Brain microvascular endothelial cell (primary cell): ENCODE data around the gene PRC1.

ENCODE experiments used
- DNase-seq: peaks from one replicate; pipeline ENCODE4 v3.0.0-alpha.2; 2020
- H3K27ac ChIP-seq: fragments of 250-450 bp; sonication (Bioruptor Pico); 2 replicates; pipeline ENCODE4 v1.5.1; 2020; ENCODE audit warnings: mild to moderate bottlenecking, moderate library complexity
- H3K27me3 ChIP-seq: fragments of 250-450 bp; sonication (Bioruptor Pico); replicated peaks from 2 replicates; pipeline ENCODE4 v1.5.1; 2020; ENCODE audit warnings: mild to moderate bottlenecking
- H3K36me3 ChIP-seq: fragments of 250-450 bp; sonication (Bioruptor Pico); replicated peaks from 2 replicates; pipeline ENCODE4 v1.5.1; 2020; ENCODE audit warnings: mild to moderate bottlenecking
- H3K4me3 ChIP-seq: 2 replicates; pipeline ENCODE4 v1.5.1; 2011; ENCODE audit warnings: low read depth, mild to moderate bottlenecking, control low read depth, low read length, moderate library complexity
- in situ Hi-C: cut with HindIII; loops from 2 replicates; pipeline ENCODE4 v1.10.0; 2017; ENCODE audit warnings: low sequenced_read_pairs, low pct_ligation_motif_present
- TF ChIP-seq, protein P1 (sequence below): IDR thresholded peaks from 2 replicates; pipeline ENCODE4 v1.5.1; 2011; ENCODE audit warnings: low read depth, mild to moderate bottlenecking, moderate library complexity, low read length, control low read depth, inconsistent platforms; ENCODE audit errors: missing control alignments

PRC1 gene

DNA sequence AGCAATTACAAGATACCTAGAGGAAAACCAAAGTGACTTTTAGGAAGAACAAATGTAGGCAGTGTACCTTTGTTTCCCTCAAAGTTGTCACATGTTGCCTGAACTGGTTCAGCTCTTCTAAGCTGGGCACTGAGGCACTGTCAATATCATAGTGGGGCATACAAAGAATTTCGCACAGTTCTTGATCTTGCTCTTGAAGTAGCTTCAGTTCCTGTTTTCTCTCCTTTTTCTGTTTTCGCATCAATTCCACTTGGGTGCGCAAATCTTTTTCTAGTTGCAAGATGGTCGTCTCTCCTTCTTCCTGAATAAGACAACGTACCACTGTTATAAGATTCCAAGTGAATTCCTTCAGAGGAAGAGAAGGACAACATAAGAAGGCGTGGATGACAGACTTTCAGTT lies 12.7 kb downstream of the PRC1 start:
- H3K27ac ChIP-seq: no peak overlapping the region
- no peaks in the 10 kb centered on the region for H3K27me3 ChIP-seq
- in situ Hi-C loops: no loop called here
- DNase-seq: no peak
- H3K36me3 ChIP-seq: peaks cover 5% of the 10 kb centered on the region
- TF ChIP-seq, protein P1, sequence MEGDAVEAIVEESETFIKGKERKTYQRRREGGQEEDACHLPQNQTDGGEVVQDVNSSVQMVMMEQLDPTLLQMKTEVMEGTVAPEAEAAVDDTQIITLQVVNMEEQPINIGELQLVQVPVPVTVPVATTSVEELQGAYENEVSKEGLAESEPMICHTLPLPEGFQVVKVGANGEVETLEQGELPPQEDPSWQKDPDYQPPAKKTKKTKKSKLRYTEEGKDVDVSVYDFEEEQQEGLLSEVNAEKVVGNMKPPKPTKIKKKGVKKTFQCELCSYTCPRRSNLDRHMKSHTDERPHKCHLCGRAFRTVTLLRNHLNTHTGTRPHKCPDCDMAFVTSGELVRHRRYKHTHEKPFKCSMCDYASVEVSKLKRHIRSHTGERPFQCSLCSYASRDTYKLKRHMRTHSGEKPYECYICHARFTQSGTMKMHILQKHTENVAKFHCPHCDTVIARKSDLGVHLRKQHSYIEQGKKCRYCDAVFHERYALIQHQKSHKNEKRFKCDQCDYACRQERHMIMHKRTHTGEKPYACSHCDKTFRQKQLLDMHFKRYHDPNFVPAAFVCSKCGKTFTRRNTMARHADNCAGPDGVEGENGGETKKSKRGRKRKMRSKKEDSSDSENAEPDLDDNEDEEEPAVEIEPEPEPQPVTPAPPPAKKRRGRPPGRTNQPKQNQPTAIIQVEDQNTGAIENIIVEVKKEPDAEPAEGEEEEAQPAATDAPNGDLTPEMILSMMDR: no peak
- no peak overlapping the region for H3K4me3 ChIP-seq

DNA sequence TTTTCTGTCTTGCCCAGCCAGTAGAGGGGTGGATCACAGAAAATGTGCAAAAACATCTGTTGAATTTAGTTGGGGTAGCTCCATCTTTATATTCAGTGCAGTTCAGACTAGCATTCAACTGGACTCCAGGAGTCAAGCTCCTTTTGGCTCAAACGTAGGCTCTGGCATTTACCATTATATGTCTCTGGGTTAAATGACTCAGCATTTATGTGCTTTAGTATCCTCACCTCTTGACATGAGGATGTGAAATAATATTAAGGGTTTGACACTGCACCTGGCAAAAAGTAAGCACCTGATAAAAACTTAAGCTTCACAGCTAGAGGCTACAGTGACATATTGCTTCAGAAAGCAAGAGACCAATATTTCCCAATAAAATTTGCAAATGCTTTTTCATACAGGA lies 14.8 kb downstream of the PRC1 start:
- Histone ChIP-seq H3K27me3 (no peaks in the 10 kb centered on the region), H3K4me3 (no peak overlapping the region), H3K27ac (no peak overlapping the region), H3K36me3 (peaks cover 8% of the 10 kb centered on the region)
- DNase-seq: no peak
- TF ChIP-seq, protein P1: no peak
- in situ Hi-C loops: no loop called here

DNA sequence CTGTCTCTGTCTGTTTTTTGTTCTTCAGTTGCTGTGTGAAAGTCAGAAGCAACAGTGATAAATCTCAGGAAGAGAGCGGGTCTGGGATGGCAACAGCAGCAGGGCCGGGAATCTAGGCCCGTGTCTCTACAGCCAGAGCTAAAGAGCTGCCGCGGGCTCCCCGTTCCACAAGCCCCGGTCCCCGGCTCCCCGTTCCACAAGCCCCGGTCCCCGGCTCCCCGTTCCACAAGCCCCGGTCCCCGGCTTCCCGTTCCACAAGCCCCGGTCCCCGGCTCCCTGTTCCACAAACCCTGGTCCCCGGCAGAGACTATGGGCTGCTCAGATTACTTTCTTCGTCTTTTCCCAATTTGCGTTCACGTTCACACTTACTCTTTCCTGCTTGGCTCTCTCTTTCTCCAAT lies 20.1 kb downstream of the PRC1 start:
- H3K4me3 ChIP-seq: no peak overlapping the region
- in situ Hi-C loops: no loop called here
- no peaks in the 10 kb centered on the region for H3K27me3 ChIP-seq
- DNase-seq: no peak
- no peak overlapping the region for H3K27ac ChIP-seq
- TF ChIP-seq, protein P1: no peak
- peaks cover 16% of the 10 kb centered on the region for H3K36me3 ChIP-seq

DNA sequence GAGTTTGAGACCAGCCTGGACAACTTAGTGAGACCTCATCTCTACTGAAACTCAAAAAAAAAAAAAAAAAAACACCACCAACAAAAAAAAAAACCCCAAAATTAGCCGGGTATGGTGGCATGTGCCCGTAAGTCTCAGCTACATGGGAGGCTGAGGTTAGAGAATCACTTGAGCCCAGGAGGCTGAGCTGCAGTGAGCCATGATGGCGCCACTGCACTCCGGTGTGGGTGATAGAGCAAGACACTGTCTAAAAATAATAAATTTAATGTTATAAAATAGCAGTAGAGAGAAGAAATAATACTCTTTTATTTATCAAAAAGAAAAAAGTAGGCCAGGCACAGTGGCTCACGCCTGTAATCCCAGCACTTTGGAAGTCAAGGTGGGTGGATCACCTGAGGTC lies 22.2 kb downstream of the PRC1 start:
- Histone ChIP-seq H3K4me3 (no peak overlapping the region), H3K27me3 (no peaks in the 10 kb centered on the region), H3K36me3 (peaks cover 24% of the 10 kb centered on the region), H3K27ac (no peak overlapping the region)
- DNase-seq: no peak
- TF ChIP-seq, protein P1: no peak
- in situ Hi-C loops: no loop called here

DNA sequence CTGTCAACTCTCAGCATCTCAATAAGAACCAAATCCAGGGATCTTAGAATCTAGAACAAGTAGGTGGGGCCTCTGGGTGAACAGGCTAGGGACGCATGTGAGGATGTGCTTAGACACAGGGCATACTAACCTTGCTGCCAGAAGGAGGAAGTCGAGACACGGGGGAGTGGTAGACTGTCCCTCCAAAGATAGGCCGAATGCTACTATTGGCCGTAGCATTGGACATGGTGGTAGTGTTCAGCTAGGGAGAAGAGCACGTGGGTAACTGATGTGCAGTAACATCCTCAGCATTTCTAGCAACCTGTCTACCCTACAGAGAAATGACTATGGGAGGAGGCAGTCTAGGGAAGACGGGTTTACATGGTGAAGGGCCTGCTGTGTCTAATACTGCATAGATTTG lies 24.1 kb downstream of the PRC1 start:
- Histone ChIP-seq H3K27me3 (no peaks in the 10 kb centered on the region), H3K27ac (no peak overlapping the region), H3K36me3 (peaks cover 32% of the 10 kb centered on the region), H3K4me3 (no peak overlapping the region)
- DNase-seq: no peak
- TF ChIP-seq, protein P1: no peak
- in situ Hi-C loops: no loop called here

DNA sequence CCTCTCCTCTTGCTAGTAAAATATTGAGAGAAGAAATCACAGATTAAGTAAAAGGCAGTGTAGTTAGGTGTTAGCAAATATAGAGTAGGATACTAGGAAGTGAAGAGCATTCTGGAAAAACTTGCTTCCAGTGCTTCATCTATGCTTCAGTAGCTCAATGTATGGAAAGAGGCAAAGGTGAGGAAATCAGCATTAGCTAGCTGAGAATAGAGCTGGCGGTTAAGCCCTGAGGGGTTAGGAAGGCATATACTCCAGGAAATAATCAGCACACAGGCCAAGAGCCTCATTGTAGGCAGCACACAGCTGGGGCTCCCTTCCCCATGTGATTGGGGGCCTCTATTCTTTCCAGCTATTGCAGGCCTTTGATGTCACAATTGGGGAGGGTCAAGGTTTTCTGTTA lies 25.9 kb downstream of the PRC1 start:
- Histone ChIP-seq H3K36me3 (peaks cover 32% of the 10 kb centered on the region), H3K4me3 (no peak overlapping the region), H3K27me3 (no peaks in the 10 kb centered on the region), H3K27ac (no peak overlapping the region)
- DNase-seq: no peak
- TF ChIP-seq, protein P1: no peak
- in situ Hi-C loops: no loop called here
